ENCODE measurements around the gene NLRC5. TPM values are rescaled to one million over a fixed set of nuclear protein-coding genes. Genes with fewer than 3 reads are reported as not detected.

The NLRC5 gene
- total RNA-seq, 1 experiment from 2014 or later: 29.7 TPM

DNA sequence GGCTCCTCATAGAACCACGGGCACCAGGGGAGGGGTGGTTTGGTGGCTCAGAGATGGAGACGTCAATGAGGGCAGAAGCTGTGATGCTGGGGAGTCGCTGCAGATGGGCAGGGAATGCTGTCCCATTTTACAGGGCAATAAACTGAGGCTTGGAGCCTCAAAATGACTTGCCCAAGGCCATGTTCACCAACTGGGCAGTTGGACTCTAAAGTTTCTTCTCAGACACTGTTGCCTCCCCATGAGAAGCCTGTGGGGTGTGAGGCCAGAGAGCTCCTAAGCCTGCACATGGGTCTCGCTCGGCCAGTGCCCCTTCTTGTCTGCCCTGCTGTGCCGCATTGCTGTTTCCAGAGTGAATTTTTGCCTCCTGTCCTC, 141.6 kb downstream of the NLRC5 start:
- Histone ChIP-seq H3F3A (ENCODE audit: insufficient read depth, low read depth) (no peaks in the 10 kb centered on the region), H3K9me2 (ENCODE audit: insufficient read depth) (no peaks in the 10 kb centered on the region), H3K27ac (no peak overlapping the region), H3K36me3 (ENCODE audit: low read depth) (no peaks in the 10 kb centered on the region), H3K4me2 (no peak overlapping the region), H4K20me1 (ENCODE audit: insufficient read depth) (no peaks in the 10 kb centered on the region), H2AFZ (no peak overlapping the region), H3K9me3 (ENCODE audit: insufficient read depth, low read depth) (no peaks in the 10 kb centered on the region), H3K27me3 (ENCODE audit: insufficient read depth, low read depth) (no peaks in the 10 kb centered on the region), H3K4me3 (no peak overlapping the region), H3K79me2 (ENCODE audit: low read depth) (no peaks in the 10 kb centered on the region), H3K4me1 (replicated peaks; ENCODE audit: insufficient read depth) (peaks cover 5% of the 10 kb centered on the region; the same call in 1 of the 2 replicates)
- TF ChIP-seq, protein P1, sequence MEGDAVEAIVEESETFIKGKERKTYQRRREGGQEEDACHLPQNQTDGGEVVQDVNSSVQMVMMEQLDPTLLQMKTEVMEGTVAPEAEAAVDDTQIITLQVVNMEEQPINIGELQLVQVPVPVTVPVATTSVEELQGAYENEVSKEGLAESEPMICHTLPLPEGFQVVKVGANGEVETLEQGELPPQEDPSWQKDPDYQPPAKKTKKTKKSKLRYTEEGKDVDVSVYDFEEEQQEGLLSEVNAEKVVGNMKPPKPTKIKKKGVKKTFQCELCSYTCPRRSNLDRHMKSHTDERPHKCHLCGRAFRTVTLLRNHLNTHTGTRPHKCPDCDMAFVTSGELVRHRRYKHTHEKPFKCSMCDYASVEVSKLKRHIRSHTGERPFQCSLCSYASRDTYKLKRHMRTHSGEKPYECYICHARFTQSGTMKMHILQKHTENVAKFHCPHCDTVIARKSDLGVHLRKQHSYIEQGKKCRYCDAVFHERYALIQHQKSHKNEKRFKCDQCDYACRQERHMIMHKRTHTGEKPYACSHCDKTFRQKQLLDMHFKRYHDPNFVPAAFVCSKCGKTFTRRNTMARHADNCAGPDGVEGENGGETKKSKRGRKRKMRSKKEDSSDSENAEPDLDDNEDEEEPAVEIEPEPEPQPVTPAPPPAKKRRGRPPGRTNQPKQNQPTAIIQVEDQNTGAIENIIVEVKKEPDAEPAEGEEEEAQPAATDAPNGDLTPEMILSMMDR (conservative IDR thresholded peaks at IDR 0.05): no peak
- no peak for TF ChIP-seq EZH2 (IDR thresholded peaks at IDR 0.05; ENCODE audit: low read depth)
- intact Hi-C loops (cut with micrococcal nuclease; ENCODE audit: unreplicated experiment): no loop called here
- ChIA-PET CTCF (no interaction called here), POLR2A (ENCODE audit: unreplicated experiment) (no interaction called here)
- BruUV-seq (replicated peaks): no TSS peak
- no peak for DNase-seq

DNA sequence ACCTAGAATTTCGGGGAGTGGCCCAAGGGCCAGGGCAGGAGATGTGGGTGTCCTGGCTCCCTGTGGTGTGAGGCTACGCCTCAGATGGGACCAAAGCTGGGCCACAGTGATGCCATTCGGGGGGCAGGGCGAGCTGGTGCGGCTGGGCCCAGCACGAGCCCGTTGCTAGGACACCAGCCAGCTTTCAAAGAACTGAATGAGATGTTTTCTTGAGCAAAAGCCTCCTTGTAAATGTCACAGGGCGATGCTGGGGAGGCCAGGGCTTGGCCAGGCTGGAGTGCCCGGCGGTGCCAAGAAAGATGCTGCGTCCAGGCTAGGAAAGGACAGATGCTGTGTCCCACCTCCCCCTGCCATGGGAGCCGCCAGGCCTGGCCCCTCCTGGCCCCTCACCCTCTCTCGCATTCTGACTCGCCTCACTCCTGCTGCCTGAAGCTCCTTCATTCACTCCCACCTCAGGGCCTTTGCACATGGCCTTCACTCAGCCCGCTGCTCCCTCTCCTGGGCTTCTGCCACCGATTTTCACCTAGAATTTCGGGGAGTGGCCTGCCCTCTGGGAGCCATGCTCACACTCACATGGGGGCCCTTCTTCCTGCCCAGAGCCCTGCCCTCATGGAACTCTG, 142.1 kb downstream of the NLRC5 start:
- TF ChIP-seq, protein P1 (conservative IDR thresholded peaks at IDR 0.05): no peak
- no peak for TF ChIP-seq EZH2 (IDR thresholded peaks at IDR 0.05; ENCODE audit: low read depth)
- BruUV-seq (replicated peaks): no TSS peak
- H3K9me3 ChIP-seq (ENCODE audit: insufficient read depth, low read depth): no peaks in the 10 kb centered on the region
- no peak overlapping the region for H2AFZ ChIP-seq
- peaks cover 5% of the 10 kb centered on the region; the same call in 1 of the 2 replicates for H3K4me1 ChIP-seq (replicated peaks; ENCODE audit: insufficient read depth)
- H3K4me2 ChIP-seq: no peak overlapping the region
- H3K4me3 ChIP-seq: no peak overlapping the region
- ChIA-PET CTCF (no interaction called here), POLR2A (ENCODE audit: unreplicated experiment) (no interaction called here)
- H3K79me2 ChIP-seq (ENCODE audit: low read depth): no peaks in the 10 kb centered on the region
- no peaks in the 10 kb centered on the region for H4K20me1 ChIP-seq (ENCODE audit: insufficient read depth)
- DNase-seq: no peak
- H3K27me3 ChIP-seq (ENCODE audit: insufficient read depth, low read depth): no peaks in the 10 kb centered on the region
- no peak overlapping the region for H3K27ac ChIP-seq
- intact Hi-C loops (cut with micrococcal nuclease; ENCODE audit: unreplicated experiment): no loop called here
- no peaks in the 10 kb centered on the region for H3K36me3 ChIP-seq (ENCODE audit: low read depth)
- no peaks in the 10 kb centered on the region for H3F3A ChIP-seq (ENCODE audit: insufficient read depth, low read depth)
- no peaks in the 10 kb centered on the region for H3K9me2 ChIP-seq (ENCODE audit: insufficient read depth)

DNA sequence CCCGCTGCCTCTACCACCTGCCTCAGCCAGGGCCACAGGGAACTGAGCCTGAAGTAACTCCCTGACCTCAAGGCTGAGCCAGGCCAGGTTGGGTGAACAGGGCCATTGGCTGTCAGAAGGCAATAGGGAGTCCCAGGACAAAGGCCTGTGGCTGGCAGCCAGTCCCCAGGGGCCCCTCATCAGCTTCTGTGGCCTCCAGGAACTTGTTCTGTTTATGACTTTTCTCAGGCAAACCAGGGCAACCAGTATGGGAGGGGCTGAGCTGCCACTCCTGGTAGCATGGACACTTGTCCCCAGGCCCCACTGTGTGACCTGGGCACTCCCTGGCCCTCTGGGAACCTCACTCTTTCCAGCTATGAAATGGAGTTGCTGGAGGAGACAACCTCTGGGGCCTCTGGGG, 143.1 kb downstream of the NLRC5 start:
- H3K27ac ChIP-seq: no peak overlapping the region
- CTCF ChIA-PET: no interaction called here
- DNase-seq: peak; percentile 63 to 66
- H3K4me3 ChIP-seq: no peak overlapping the region
- POLR2A ChIA-PET (ENCODE audit: unreplicated experiment): no interaction called here
- intact Hi-C loops (cut with micrococcal nuclease; ENCODE audit: unreplicated experiment): no loop called here
- no peaks in the 10 kb centered on the region for H3F3A ChIP-seq (ENCODE audit: insufficient read depth, low read depth)
- H3K4me2 ChIP-seq: no peak overlapping the region
- no TSS peak for BruUV-seq (replicated peaks)
- no peaks in the 10 kb centered on the region for H3K9me3 ChIP-seq (ENCODE audit: insufficient read depth, low read depth)
- no peaks in the 10 kb centered on the region for H4K20me1 ChIP-seq (ENCODE audit: insufficient read depth)
- no peaks in the 10 kb centered on the region for H3K79me2 ChIP-seq (ENCODE audit: low read depth)
- no peak overlapping the region for H2AFZ ChIP-seq
- H3K4me1 ChIP-seq (replicated peaks; ENCODE audit: insufficient read depth): peaks cover 5% of the 10 kb centered on the region; the same call in 1 of the 2 replicates
- no peaks in the 10 kb centered on the region for H3K27me3 ChIP-seq (ENCODE audit: insufficient read depth, low read depth)
- no peak for TF ChIP-seq EZH2 (IDR thresholded peaks at IDR 0.05; ENCODE audit: low read depth)
- TF ChIP-seq, protein P1 (conservative IDR thresholded peaks at IDR 0.05): no peak
- H3K36me3 ChIP-seq (ENCODE audit: low read depth): no peaks in the 10 kb centered on the region
- H3K9me2 ChIP-seq (ENCODE audit: insufficient read depth): no peaks in the 10 kb centered on the region

All from PC-9 (cell line).